Measurements from ENCODE around the gene OR1L1. TPM values are rescaled to one million over a fixed set of nuclear protein-coding genes. Genes with fewer than 3 reads are reported as not detected.

The OR1L1 gene, protein sequence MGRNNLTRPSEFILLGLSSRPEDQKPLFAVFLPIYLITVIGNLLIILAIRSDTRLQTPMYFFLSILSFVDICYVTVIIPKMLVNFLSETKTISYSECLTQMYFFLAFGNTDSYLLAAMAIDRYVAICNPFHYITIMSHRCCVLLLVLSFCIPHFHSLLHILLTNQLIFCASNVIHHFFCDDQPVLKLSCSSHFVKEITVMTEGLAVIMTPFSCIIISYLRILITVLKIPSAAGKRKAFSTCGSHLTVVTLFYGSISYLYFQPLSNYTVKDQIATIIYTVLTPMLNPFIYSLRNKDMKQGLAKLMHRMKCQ
- not detected in 2 replicates for total RNA-seq

GRCh38 chr9:122661416-122661815 is at the start of gene OR1L1:
OR1L1 (plus strand) TSS chr9:122661716; CDS start chr9:122661716, 0 bp downstream.

DNA sequence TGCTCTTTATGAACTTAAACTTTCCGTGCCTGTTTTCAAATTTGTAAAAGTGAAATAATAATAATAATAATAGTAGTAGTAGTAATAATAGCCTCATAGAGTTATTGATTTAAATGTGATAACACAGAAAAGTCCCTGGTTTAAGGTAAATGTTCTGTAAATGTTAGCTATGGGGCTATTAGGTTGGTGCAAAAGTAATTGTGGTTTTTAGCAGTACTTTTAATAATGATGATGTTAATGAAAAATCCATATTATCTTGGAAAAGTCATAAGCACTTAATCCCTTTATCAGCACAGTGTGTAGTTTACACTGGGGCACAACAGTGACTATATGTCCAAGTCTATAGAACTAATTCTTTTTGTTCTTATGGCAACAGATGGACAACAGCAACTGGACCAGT is 47.2 kb upstream of the OR1L1 start, which contains the start of gene OR1Q1:
Gene OR1Q1, plus strand, starts transcription at position 377 of the 400 bp plus-strand sequence. Its CDS starts 0 bp downstream, at position 377.

GRCh38 chr9:122657527-122657926 is 4.0 kb upstream of the OR1L1 start, which contains the start of gene OR1B1:
OR1B1 (minus strand) TSS chr9:122657627.

Other genes with a start within 250 kb of the OR1L1 start
- gene OR1J1, start 183.8 kb upstream of the OR1L1 start, total RNA-seq, result not detected in 2 replicates
- gene OR1J2, start 150.9 kb upstream of the OR1L1 start, total RNA-seq, result not detected in 2 replicates
- not detected in 2 replicates for gene OR1J4, start 142.6 kb upstream of the OR1L1 start, total RNA-seq
- not detected in 2 replicates for gene OR1N1, start 134.4 kb upstream of the OR1L1 start, total RNA-seq
- gene OR1N2, start 108.6 kb upstream of the OR1L1 start, total RNA-seq, result 0.50 TPM in 1 of 2 replicates, not detected in the other
- gene OR1L8, start 78.3 kb upstream of the OR1L1 start, total RNA-seq, result not detected in 2 replicates
- not detected in 2 replicates for gene OR1Q1, start 47.0 kb upstream of the OR1L1 start, total RNA-seq
- not detected in 2 replicates for gene OR1B1, start 4.1 kb upstream of the OR1L1 start, total RNA-seq
- not detected in 2 replicates for gene OR1L3, start 13.4 kb downstream of the OR1L1 start, total RNA-seq
- gene OR1L4, start 62.3 kb downstream of the OR1L1 start, total RNA-seq, result not detected in 2 replicates
- gene OR1L6, start 80.6 kb downstream of the OR1L1 start, total RNA-seq, result not detected in 2 replicates
- not detected in 2 replicates for gene OR5C1, start 127.2 kb downstream of the OR1L1 start, total RNA-seq
- not detected in 2 replicates for gene OR1K1, start 138.4 kb downstream of the OR1L1 start, total RNA-seq
- gene PDCL, start 166.9 kb downstream of the OR1L1 start, total RNA-seq, result 46.1 and 50.6 TPM in 2 replicates
- 43.6 and 56.4 TPM in 2 replicates for gene RC3H2, start 243.6 kb downstream of the OR1L1 start, total RNA-seq

Data from uterine smooth muscle cell (primary cell).